Uterus (tissue), 4 donors: Measurements from ENCODE around the gene NOXO1. TPM values are rescaled to one million over a fixed set of nuclear protein-coding genes. Genes with fewer than 3 reads are reported as not detected.

Source experiments
- DNase-seq, 2 donors: peaks; one replicate each; pipeline ENCODE4 v3.0.0-alpha.2; 2019 to 2020
- H3K27ac ChIP-seq, 2 donors: fragments of 200-600 bp; sonication (generic); 1 replicate in 1 of 2; 2 replicates in 1 of 2; pipeline ENCODE4 v1.5.1; 2016 to 2018
- H3K27me3 ChIP-seq, 2 donors: fragments of 200-600 bp; sonication (generic); one replicate each; pipeline ENCODE4 v1.5.1; 2018 to 2019; ENCODE audit warnings: control low read depth in 1 of 2
- H3K36me3 ChIP-seq, 2 donors: fragments of 200-600 bp; sonication (generic); one replicate each; pipeline ENCODE4 v1.5.1; 2019; ENCODE audit warnings: control low read depth in 1 of 2
- H3K4me1 ChIP-seq, 2 donors: fragments of 200-600 bp; sonication (generic); one replicate each; pipeline ENCODE4 v1.5.1; 2018 to 2019; ENCODE audit warnings: control low read depth in 1 of 2
- H3K4me3 ChIP-seq, 2 donors: fragments of 200-600 bp; sonication (generic); 1 replicate in 1 of 2; 2 replicates in 1 of 2; pipeline ENCODE4 v1.5.1; 2018 to 2019; ENCODE audit warnings: mild to moderate bottlenecking in 1 of 2
- H3K9me3 ChIP-seq, 2 donors: fragments of 200-600 bp; sonication (generic); one replicate each; pipeline ENCODE4 v1.5.1; 2019; ENCODE audit warnings: control low read depth in 1 of 2
- CTCF ChIP-seq, 4 experiments: fragments of 200-600 bp in 2 of 4; fragments of 450-650 bp in 2 of 4; sonication (generic) in 2 of 4; IDR thresholded peaks; one replicate each; pipeline ENCODE4 v1.5.1; 2016 to 2019; ENCODE audit warnings: antibody characterized with exemption in 4 of 4, mild to moderate bottlenecking in 2 of 4, moderate library complexity in 1 of 4
- POLR2A ChIP-seq, 2 donors: fragments of 450-650 bp; IDR thresholded peaks; one replicate each; pipeline ENCODE4 v1.6.1; 2016; ENCODE audit warnings: antibody characterized with exemption in 2 of 2, mild to moderate bottlenecking in 1 of 2, moderate library complexity in 1 of 2
- intact Hi-C: fragments of 100-400 bp; cut with DNase I; formaldehyde crosslinking; loops from one replicate; pipeline ENCODE4 v1.15.1; 2023; ENCODE audit warnings: low total_unique reads
- total RNA-seq, 4 donors: library from RNA; depleted of rRNA in 3 of 4; stranded (reverse); fragments of >200 nt in 3 of 4; gene quantifications; one replicate each; pipeline versions ENCODE4 v1.1.0 to v1.2.4, GENCODE V29; 2014 to 2023
- donor health status: DM: yes; HTN: yes; CAD: no.

Gene NOXO1
- total RNA-seq, 4 donors from 2014 or later, result 1.0 TPM; not detected in 3

GRCh38 chr16:1976951-1977874 lies 4.1 kb downstream of the NOXO1 start:
- Histone ChIP-seq H3K4me1 (peaks cover 0 to 12% of the 10 kb centered on the region in 2 donors), H3K36me3 (no peaks in the 10 kb centered on the region), H3K27me3 (peaks cover 0 to 10% of the 10 kb centered on the region in 2 donors), H3K4me3 (no peak overlapping the region), H3K27ac (no peak overlapping the region), H3K9me3 (no peaks in the 10 kb centered on the region)
- TF ChIP-seq POLR2A (IDR thresholded peaks at IDR 0.05) (no peak), CTCF (IDR thresholded peaks at IDR 0.05) (no peak)
- no peak for DNase-seq
- intact Hi-C loops, result no loop called here

- no peak overlapping the region for H3K4me3 ChIP-seq
- H3K9me3 ChIP-seq, result no peaks in the 10 kb centered on the region
- peaks cover 0 to 7% of the 10 kb centered on the region in 2 donors for H3K27me3 ChIP-seq
- H3K27ac ChIP-seq, result no peak overlapping the region
- no peak for DNase-seq
- intact Hi-C loops, result no loop called here
- TF ChIP-seq CTCF (IDR thresholded peaks at IDR 0.05) (no peak), POLR2A (IDR thresholded peaks at IDR 0.05) (no peak)
- H3K36me3 ChIP-seq, result no peaks in the 10 kb centered on the region
- H3K4me1 ChIP-seq, result peaks cover 0 to 14% of the 10 kb centered on the region in 2 donors
Measured at GRCh38 chr16:1976216-1976520, 5.1 kb downstream of the NOXO1 start.

GRCh38 chr16:1975432-1976215 lies 5.6 kb downstream of the NOXO1 start:
- Histone ChIP-seq H3K27ac (no peak overlapping the region), H3K36me3 (no peaks in the 10 kb centered on the region), H3K4me3 (no peak overlapping the region), H3K9me3 (no peaks in the 10 kb centered on the region), H3K27me3 (peaks cover 0 to 5% of the 10 kb centered on the region in 2 donors), H3K4me1 (peaks cover 0 to 18% of the 10 kb centered on the region in 2 donors)
- intact Hi-C loops, result no loop called here
- TF ChIP-seq CTCF (IDR thresholded peaks at IDR 0.05), result no peak
- no peak for DNase-seq

GRCh38 chr16:1974157-1975070 lies 6.9 kb downstream of the NOXO1 start:
- H3K27ac ChIP-seq, result no peak overlapping the region
- no peak for DNase-seq
- H3K36me3 ChIP-seq, result no peaks in the 10 kb centered on the region
- TF ChIP-seq CTCF (IDR thresholded peaks at IDR 0.05), result no peak
- no peak for TF ChIP-seq POLR2A (IDR thresholded peaks at IDR 0.05)
- no peaks in the 10 kb centered on the region for H3K9me3 ChIP-seq
- intact Hi-C loops, result no loop called here
- no peaks in the 10 kb centered on the region for H3K27me3 ChIP-seq
- peaks cover 0 to 18% of the 10 kb centered on the region in 2 donors for H3K4me1 ChIP-seq
- no peak overlapping the region for H3K4me3 ChIP-seq
